CD8-positive, alpha-beta memory T cell (primary cell): Measurements from ENCODE around the gene FRMD4A. TPM values are rescaled to one million over a fixed set of nuclear protein-coding genes. Genes with fewer than 3 reads are reported as not detected.

ENCODE experiments used
- CTCF ChIA-PET: fragments of 350-600 bp; sonication (Branson Sonifier 250); formaldehyde crosslinking; loops from one replicate; lab custom pipeline; 2021; ENCODE audit warnings: antibody characterized with exemption; lab: Charles Lee
- POLR2A ChIA-PET: fragments of 350-600 bp; sonication (Branson Sonifier 250); formaldehyde crosslinking; loops from one replicate; lab custom pipeline; 2021; ENCODE audit warnings: antibody characterized with exemption; lab: Charles Lee
- DNase-seq, 5 donors: peaks; one replicate each; pipeline versions ENCODE4 v3.0.0 to v3.0.0-alpha.2; 2020 to 2022; ENCODE audit warnings: mixed read lengths in 1 of 5
- H3K27ac ChIP-seq: one replicate; pipeline ENCODE4 v1.7.0; 2013; ENCODE audit warnings: low read depth, mild to moderate bottlenecking, low read length, moderate library complexity
- H3K27me3 ChIP-seq: 2 replicates; pipeline ENCODE4 v1.7.0; 2013; ENCODE audit warnings: low read length, mild to moderate bottlenecking; ENCODE audit not compliant: insufficient read depth, poor library complexity, severe bottlenecking
- H3K36me3 ChIP-seq: 2 replicates; pipeline ENCODE4 v1.7.0; 2013; ENCODE audit warnings: mild to moderate bottlenecking, low read length, moderate library complexity; ENCODE audit not compliant: insufficient read depth
- H3K4me1 ChIP-seq: 2 replicates; pipeline ENCODE4 v1.7.0; 2013; ENCODE audit warnings: mild to moderate bottlenecking, low read length, moderate library complexity; ENCODE audit not compliant: insufficient read depth
- H3K4me3 ChIP-seq: 2 replicates; pipeline ENCODE4 v1.7.0; 2013; ENCODE audit warnings: mild to moderate bottlenecking, low read length
- H3K9me3 ChIP-seq: 2 replicates; pipeline ENCODE4 v1.7.0; 2013; ENCODE audit warnings: mild to moderate bottlenecking, low read length
- H3K27ac Mint-ChIP-seq, 8 donors: one replicate each; pipeline ENCODE4 v1.8.0; 2020 to 2021; ENCODE audit warnings: mixed read lengths in 8 of 8, mild to moderate bottlenecking in 6 of 8, inconsistent platforms in 3 of 8, moderate library complexity in 3 of 8
- H3K27me3 Mint-ChIP-seq, 2 donors: one replicate each; pipeline ENCODE4 v1.8.0; 2020 to 2021; ENCODE audit warnings: mixed read lengths in 2 of 2, mild to moderate bottlenecking in 1 of 2, moderate library complexity in 1 of 2
- H3K36me3 Mint-ChIP-seq, 3 donors: one replicate each; pipeline ENCODE4 v1.8.0; 2020 to 2021; ENCODE audit warnings: mixed read lengths in 3 of 3, inconsistent platforms in 1 of 3, mild to moderate bottlenecking in 1 of 3
- H3K4me1 Mint-ChIP-seq, 3 donors: one replicate each; pipeline ENCODE4 v1.8.0; 2020 to 2021; ENCODE audit warnings: mixed read lengths in 3 of 3, inconsistent platforms in 1 of 3, mild to moderate bottlenecking in 1 of 3
- H3K4me3 Mint-ChIP-seq, 7 donors: one replicate each; pipeline ENCODE4 v1.8.0; 2020 to 2021; ENCODE audit warnings: mixed read lengths in 7 of 7, mild to moderate bottlenecking in 6 of 7, moderate library complexity in 4 of 7, inconsistent platforms in 2 of 7
- H3K9me3 Mint-ChIP-seq, 5 donors: one replicate each; pipeline ENCODE4 v1.8.0; 2020 to 2022; ENCODE audit warnings: mixed read lengths in 5 of 5, mild to moderate bottlenecking in 3 of 5, moderate library complexity in 2 of 5, inconsistent platforms in 1 of 5
- polyA plus RNA-seq: library from polyadenylated mRNA; unstranded; fragments of 300-500 nt; fragmentation: Illumina TruSeq; gene quantifications from one replicate; pipeline ENCODE4 v1.2.3, GENCODE V29; 2021
- total RNA-seq, 2 experiments: library from RNA; stranded (reverse); gene quantifications; one replicate each; pipeline ENCODE4 v1.2.3, GENCODE V29; 2021

FRMD4A gene
- total and polyA plus RNA-seq, 3 experiments from 2014 or later: 0.21 to 2.7 (median 2.1) TPM

DNA sequence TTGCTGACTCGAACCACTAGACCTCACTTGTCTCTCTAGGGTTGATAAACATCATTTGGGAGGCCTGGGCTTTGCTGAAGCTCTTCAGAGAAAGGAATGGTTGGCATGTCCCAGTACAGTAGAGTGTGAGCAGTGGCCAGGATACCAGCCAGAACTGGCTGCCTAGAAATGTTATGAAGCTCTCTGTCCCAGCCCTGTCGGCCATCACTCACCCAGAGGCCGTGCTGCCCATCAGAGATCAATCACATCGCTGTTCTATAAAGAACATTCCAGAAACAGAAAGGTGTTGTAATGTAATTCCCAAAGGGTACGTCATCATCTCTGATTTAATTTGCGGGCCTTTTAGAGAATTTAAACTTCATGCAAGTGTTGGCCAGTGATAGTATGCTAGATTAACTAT, 632.5 kb downstream of the FRMD4A start:
- H3K9me3 ChIP-seq: no peaks in the 10 kb centered on the region
- Mint-ChIP-seq H3K36me3 (no peaks in the 10 kb centered on the region), H3K9me3 (no peaks in the 10 kb centered on the region), H3K27ac (no peak overlapping the region), H3K27me3 (peaks cover 8 to 38% of the 10 kb centered on the region in 2 donors), H3K4me3 (no peak overlapping the region), H3K4me1 (no peaks in the 10 kb centered on the region)
- POLR2A ChIA-PET: no interaction called here
- DNase-seq: no peak
- no peak overlapping the region for H3K27ac ChIP-seq
- H3K27me3 ChIP-seq: no peaks in the 10 kb centered on the region
- no peaks in the 10 kb centered on the region for H3K4me1 ChIP-seq
- H3K4me3 ChIP-seq: no peak overlapping the region
- CTCF ChIA-PET: no interaction called here
- no peaks in the 10 kb centered on the region for H3K36me3 ChIP-seq

DNA sequence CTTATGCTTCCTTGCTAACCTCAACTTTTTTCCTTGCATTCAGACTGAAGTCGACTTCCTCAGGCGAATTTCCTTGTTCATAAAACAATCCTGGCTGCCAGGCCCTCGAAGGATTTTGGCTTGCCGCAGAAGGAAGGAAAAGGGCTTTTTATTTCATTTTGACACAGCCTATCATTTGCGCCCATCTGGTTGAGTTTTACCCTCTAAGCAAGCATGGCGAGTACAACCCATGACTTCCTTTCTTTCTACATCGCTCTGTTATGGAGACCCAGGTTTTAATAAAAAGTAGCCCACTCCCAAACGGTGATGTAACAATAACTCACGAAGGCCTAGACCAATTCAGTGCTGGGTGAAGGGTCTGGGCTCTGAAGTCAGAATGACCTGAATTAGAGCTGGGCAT, 634.7 kb downstream of the FRMD4A start:
- Mint-ChIP-seq H3K4me3 (no peak overlapping the region), H3K9me3 (no peaks in the 10 kb centered on the region), H3K4me1 (no peaks in the 10 kb centered on the region), H3K27me3 (peaks cover 2 to 23% of the 10 kb centered on the region in 2 donors), H3K36me3 (no peaks in the 10 kb centered on the region), H3K27ac (no peak overlapping the region)
- no peaks in the 10 kb centered on the region for H3K27me3 ChIP-seq
- ChIA-PET CTCF (no interaction called here), POLR2A (no interaction called here)
- H3K4me3 ChIP-seq: no peak overlapping the region
- no peak overlapping the region for H3K27ac ChIP-seq
- H3K4me1 ChIP-seq: no peaks in the 10 kb centered on the region
- no peaks in the 10 kb centered on the region for H3K9me3 ChIP-seq
- H3K36me3 ChIP-seq: no peaks in the 10 kb centered on the region
- no peak for DNase-seq

DNA sequence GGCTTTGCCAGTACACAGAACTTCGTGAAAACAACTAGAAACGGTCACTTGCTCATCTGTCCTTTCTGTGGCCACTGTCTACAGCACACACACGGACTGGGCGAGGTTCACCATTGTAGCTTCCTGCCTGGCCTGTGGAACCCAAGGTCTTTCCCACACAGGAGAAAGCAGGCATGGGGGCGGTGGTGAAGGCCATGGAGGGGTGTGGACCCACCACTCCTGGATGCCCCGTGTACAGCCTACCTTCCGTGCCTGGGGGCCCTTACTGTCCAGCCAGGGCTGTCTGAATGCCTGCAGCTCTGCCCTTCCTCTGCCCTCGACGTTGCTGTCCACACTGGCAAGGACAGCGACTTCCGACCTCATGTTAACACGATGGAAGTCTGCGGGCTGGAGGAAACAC, 635.1 kb downstream of the FRMD4A start:
- no peaks in the 10 kb centered on the region for H3K9me3 ChIP-seq
- Mint-ChIP-seq H3K27ac (no peak overlapping the region), H3K27me3 (peaks cover 2 to 23% of the 10 kb centered on the region in 2 donors), H3K4me1 (no peaks in the 10 kb centered on the region), H3K9me3 (no peaks in the 10 kb centered on the region), H3K4me3 (no peak overlapping the region), H3K36me3 (no peaks in the 10 kb centered on the region)
- no peaks in the 10 kb centered on the region for H3K4me1 ChIP-seq
- ChIA-PET CTCF (no interaction called here), POLR2A (no interaction called here)
- no peaks in the 10 kb centered on the region for H3K36me3 ChIP-seq
- no peak overlapping the region for H3K27ac ChIP-seq
- no peaks in the 10 kb centered on the region for H3K27me3 ChIP-seq
- no peak overlapping the region for H3K4me3 ChIP-seq
- DNase-seq: no peak

DNA sequence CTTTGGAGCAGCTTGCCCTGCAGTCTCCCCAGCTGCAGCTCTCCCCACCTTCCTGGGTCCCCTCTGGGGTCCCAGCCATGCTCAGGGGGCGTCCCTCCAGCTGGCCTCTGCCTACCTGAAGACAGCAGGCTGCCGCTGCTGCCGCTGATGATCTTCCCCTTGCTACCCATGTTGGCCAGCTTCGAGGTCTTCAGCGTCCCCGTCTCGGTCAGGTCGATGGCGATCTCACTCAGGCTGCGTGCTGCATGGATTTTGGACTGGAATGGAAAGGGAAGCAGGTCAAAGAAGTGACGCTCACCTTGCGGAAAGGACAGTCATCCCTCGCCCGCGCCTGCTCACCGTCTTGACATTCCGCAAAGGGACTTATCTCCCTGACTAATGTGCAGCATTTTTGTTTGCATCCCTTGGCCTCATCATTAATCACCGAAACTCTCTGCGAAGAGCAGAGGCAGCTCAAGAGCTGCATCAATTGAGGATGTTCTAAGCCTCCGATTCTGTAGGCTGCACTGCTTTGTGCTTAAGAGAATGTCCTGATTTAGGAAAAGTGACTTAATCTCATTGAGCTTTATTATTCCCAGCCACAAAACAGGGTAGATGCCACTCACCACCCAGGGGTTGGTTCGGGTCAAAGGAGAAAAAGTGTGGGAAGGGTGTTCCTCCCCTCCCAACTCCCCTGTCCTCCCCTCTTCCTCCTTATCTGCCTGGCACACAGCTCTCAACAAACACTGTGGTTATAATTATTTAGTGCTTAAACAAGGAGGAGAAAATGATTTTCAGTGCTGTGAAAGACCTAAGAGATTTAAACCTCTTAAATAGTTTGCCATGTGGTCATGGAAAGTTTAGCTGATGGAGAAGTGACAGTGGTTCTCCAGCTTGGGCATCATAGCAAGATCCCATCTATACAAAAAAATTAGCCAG, 636.7 kb downstream of the FRMD4A start:
- CTCF ChIA-PET: interaction anchor here (1.1 kb wide), 1 partner anchor 17 kb away, joined by 3 read pairs; no protein-coding TSS in a partner anchor
- Mint-ChIP-seq H3K9me3 (no peaks in the 10 kb centered on the region), H3K36me3 (no peaks in the 10 kb centered on the region), H3K27me3 (peaks cover 2 to 9% of the 10 kb centered on the region in 2 donors), H3K27ac (no peak overlapping the region), H3K4me3 (peak overlapping the region in 1 of 7 donors; percentile 6), H3K4me1 (no peaks in the 10 kb centered on the region)
- DNase-seq: no peak
- no peak overlapping the region for H3K4me3 ChIP-seq
- POLR2A ChIA-PET: no interaction called here
- H3K36me3 ChIP-seq: no peaks in the 10 kb centered on the region
- no peaks in the 10 kb centered on the region for H3K9me3 ChIP-seq
- H3K27me3 ChIP-seq: no peaks in the 10 kb centered on the region
- no peak overlapping the region for H3K27ac ChIP-seq
- no peaks in the 10 kb centered on the region for H3K4me1 ChIP-seq

DNA sequence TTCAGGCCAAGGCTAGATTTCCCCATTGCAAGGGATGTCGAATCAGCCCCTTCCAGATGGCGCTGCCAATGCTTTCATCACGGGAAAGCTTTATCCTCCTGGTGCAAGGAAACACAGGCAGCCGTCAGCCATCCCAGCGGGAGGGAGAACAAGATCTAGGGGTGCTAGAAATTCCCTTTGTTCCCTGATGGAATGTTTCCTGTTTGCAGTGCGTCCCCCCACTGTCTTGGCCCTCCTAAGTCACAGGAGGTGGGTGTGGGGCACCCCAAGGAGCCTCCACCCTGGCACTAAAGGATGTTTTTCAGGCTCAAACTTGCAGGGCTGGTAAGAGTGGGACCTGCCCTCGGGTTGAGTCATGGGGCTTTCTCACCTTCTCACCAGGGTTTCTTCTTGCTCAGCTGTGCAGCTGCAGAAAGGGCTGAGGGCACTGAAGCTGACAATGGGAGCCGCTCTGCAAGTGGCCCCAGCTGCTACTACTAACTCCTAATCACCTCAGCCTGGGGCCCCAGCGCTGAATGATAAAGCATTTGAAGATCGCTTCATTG, 640.4 kb downstream of the FRMD4A start:
- Mint-ChIP-seq H3K27me3 (peaks cover 0 to 3% of the 10 kb centered on the region in 2 donors), H3K36me3 (no peaks in the 10 kb centered on the region), H3K27ac (no peak overlapping the region), H3K4me1 (no peaks in the 10 kb centered on the region), H3K4me3 (no peak overlapping the region), H3K9me3 (no peaks in the 10 kb centered on the region)
- H3K4me1 ChIP-seq: no peaks in the 10 kb centered on the region
- ChIA-PET POLR2A (no interaction called here), CTCF (no interaction called here)
- H3K27ac ChIP-seq: no peak overlapping the region
- no peak overlapping the region for H3K4me3 ChIP-seq
- H3K27me3 ChIP-seq: no peaks in the 10 kb centered on the region
- H3K9me3 ChIP-seq: no peaks in the 10 kb centered on the region
- H3K36me3 ChIP-seq: no peaks in the 10 kb centered on the region
- no peak for DNase-seq

DNA sequence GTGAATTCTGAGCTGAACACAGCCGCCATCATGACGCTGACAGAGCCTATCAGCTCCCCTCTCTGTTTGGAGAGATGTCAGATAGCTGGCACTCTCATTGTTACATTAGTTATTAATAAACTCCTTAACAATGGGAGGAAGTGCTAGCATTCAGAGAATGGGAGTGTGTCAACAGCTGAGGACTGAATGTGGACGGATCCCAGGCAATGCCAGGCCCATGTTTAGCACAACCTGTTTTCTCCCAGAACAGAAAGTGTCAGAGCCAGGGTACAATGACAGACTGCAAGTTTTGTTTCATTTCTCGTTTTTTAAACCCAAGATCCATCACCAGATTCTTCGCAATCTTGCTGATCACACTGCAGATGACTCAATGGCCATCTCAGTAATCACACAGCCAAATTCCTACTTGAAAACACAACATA, 644.4 kb downstream of the FRMD4A start:
- no peaks in the 10 kb centered on the region for H3K9me3 Mint-ChIP-seq
- no peak overlapping the region for H3K4me3 Mint-ChIP-seq
- Histone ChIP-seq H3K27ac (no peak overlapping the region), H3K27me3 (no peaks in the 10 kb centered on the region), H3K36me3 (no peaks in the 10 kb centered on the region), H3K4me1 (no peaks in the 10 kb centered on the region), H3K4me3 (no peak overlapping the region), H3K9me3 (no peaks in the 10 kb centered on the region)
- POLR2A ChIA-PET: no interaction called here
- no peak for DNase-seq
- peak overlapping the region in 1 of 8 donors; percentile 2 for H3K27ac Mint-ChIP-seq
- CTCF ChIA-PET: no interaction called here
- H3K4me1 Mint-ChIP-seq: no peaks in the 10 kb centered on the region
- peaks cover 7 to 8% of the 10 kb centered on the region in 2 donors for H3K27me3 Mint-ChIP-seq
- no peaks in the 10 kb centered on the region for H3K36me3 Mint-ChIP-seq

DNA sequence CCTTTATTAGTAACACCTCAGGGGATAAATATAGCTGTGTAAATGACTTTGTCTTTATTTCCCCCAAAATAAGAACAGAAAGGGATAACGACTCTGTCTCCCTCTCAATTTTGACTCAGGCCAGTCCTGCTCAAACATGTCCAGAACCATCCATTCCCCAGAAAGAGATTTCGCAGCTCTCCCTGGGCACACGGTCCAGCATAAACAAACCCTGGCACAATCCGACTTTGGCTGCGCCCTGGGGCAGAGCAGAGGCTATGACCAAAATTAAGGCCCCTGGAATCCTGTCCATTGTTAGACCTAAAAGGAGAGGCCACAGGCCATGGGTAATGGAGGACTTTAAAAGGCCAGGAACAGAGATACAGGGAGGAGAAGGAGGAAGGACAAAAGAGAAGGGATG, 644.8 kb downstream of the FRMD4A start:
- H3K4me3 ChIP-seq: no peak overlapping the region
- H3K4me3 Mint-ChIP-seq: no peak overlapping the region
- H3K36me3 Mint-ChIP-seq: no peaks in the 10 kb centered on the region
- no peaks in the 10 kb centered on the region for H3K4me1 ChIP-seq
- POLR2A ChIA-PET: no interaction called here
- H3K27me3 Mint-ChIP-seq: peaks cover 7 to 8% of the 10 kb centered on the region in 2 donors
- H3K4me1 Mint-ChIP-seq: no peaks in the 10 kb centered on the region
- H3K27me3 ChIP-seq: no peaks in the 10 kb centered on the region
- CTCF ChIA-PET: no interaction called here
- no peaks in the 10 kb centered on the region for H3K9me3 Mint-ChIP-seq
- H3K36me3 ChIP-seq: no peaks in the 10 kb centered on the region
- no peaks in the 10 kb centered on the region for H3K9me3 ChIP-seq
- no peak for DNase-seq
- H3K27ac Mint-ChIP-seq: no peak overlapping the region
- no peak overlapping the region for H3K27ac ChIP-seq

DNA sequence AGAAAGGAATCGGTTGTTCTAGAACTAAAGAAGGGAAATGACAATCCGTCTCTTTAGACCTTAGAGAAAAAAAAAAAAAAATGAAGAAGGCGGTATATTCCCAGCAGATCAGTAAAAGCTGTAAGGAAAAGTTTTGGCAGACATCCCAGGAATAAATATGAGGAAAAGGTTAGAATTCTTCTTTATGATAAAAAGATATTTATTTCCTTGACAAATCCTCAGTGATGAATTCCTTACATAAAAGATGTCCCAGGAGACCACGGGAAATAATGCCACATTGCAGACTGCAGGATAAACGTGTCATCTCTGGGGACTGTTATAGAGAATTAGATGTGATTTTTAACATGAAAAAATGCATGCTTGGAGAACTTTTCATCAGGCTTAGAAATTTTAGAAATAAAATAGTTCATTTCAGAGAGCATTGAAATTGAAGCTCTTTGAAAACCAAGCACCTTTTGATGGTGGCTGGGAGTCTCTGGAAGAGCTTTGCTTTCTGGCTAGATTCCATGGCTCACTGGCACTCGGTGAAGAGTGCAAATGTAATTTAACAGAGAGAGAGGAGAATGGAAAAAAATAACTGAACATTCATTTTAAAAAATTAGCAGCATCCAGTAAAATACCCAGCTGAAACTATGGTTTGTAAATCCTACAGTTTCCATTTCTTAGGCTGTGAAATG, 645.8 kb downstream of the FRMD4A start:
- Mint-ChIP-seq H3K36me3 (no peaks in the 10 kb centered on the region), H3K27ac (no peak overlapping the region), H3K9me3 (no peaks in the 10 kb centered on the region), H3K4me1 (no peaks in the 10 kb centered on the region), H3K4me3 (no peak overlapping the region), H3K27me3 (peaks cover 7 to 8% of the 10 kb centered on the region in 2 donors)
- CTCF ChIA-PET: no interaction called here
- DNase-seq: no peak
- POLR2A ChIA-PET: no interaction called here
- Histone ChIP-seq H3K36me3 (no peaks in the 10 kb centered on the region), H3K9me3 (no peaks in the 10 kb centered on the region), H3K4me3 (no peak overlapping the region), H3K27ac (no peak overlapping the region), H3K27me3 (no peaks in the 10 kb centered on the region), H3K4me1 (no peaks in the 10 kb centered on the region)
